ENCODE results near the gene NMT1.

Gene NMT1

DNA sequence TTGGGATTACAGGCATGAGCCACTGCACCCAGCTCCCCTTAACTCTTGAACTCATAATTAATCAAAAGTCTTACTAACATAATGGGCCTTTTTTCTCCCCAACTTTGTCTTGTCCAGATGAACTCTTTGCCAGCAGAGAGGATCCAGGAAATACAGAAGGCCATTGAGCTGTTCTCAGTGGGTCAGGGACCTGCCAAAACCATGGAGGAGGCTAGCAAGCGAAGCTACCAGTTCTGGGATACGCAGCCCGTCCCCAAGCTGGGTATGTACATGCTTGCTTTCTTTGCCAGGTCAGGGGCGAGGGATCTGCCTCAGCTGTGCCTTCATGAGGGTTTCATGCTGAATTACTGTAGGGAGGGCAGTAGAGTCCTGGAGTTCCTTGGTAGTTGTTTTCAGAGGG is 25.3 kb downstream of the NMT1 start:
- DNase-seq = no peak

DNA sequence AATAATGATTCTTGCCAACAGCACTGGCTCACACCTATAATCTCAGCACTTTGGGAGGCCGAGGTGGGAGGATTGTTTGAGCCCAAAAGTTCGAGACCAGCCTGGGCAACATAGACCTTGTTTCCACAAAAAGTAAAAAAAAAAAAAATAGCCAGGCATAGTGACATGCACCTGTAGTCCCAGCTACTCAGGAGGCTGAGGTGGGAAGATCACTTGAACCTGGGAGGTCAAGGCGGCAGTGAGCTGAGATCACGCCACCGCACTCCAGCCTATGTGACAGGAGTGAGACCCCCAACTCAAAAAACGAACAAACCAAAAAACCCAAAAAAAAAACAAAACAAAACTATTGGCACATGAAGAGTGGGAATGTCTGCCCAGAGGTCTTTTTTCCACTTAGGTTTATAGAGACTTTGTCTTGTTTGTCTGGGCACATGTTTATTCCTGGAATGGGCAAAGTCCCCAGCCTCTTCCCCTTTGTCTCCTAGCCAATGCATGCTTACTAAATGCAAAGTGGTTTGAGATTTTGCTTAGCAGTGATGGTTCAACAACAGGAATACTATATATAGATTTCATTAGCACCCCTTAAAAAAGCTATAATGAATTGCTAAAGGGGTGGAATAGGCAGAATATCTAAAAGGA is 25.9 kb downstream of the NMT1 start:
- no peak for DNase-seq

DNA sequence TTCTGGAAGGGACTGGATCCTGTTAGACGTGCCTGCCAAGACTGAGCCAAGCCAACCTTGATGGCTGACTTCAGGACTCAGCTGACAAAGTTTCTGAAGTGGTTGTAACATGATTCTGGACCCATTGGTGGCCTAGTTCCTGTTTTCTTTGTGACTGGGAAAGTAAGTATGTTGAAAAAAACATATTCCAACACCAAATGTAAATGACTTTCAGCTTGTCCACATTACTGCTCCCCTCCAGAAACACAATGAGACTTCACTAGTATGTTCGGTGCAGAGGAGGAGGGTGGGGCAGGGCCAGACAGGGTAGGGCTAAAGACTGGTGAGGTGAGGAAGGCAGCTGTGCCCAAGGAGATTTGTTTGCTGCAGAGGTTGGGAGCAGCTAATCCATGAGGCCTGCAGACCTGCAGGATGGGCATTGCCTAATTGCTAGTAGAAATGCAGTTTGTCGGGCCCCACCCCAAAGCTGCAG is 26.4 kb downstream of the NMT1 start:
- DNase-seq = no peak

DNA sequence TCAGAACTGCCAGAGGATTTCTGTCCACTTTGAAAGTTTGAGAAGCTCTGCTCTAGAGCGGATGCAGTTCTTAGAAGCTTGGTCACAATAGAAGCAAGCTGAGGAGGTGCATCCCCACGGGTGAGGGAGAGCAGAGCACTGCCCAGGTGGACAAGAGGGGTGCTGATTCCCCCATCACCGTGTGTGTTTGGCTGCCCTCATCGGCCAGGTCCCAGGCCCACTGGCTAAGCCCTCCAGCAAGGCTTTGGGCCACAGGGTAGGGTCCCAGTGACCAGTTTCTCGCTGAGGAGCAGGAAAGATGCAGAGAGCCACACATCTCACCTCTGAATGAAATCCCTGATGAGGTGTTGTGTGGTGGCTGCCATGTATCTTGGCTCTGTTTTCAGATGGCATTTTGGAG is 26.9 kb downstream of the NMT1 start:
- no peak for DNase-seq

DNA sequence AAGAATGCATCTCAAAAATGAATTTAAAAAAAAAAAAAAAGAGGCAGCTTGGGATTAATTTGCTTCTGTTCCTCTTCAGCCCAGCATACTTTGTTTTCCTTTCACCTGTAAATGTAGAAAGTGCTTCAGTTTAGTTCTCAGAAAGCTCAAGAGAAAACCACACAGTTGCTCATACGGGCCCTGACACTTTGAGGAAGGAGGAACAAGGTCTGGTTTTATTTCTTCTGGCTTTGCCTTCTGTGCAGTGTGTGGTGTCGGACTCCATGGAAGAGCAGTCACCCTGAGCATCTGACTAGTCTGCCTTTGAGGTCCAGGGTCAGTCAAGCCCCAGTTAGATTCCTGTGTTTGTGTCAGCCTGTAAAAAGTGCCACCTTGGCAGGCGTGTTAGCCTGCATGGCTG is 27.6 kb downstream of the NMT1 start:
- no peak for DNase-seq

DNA sequence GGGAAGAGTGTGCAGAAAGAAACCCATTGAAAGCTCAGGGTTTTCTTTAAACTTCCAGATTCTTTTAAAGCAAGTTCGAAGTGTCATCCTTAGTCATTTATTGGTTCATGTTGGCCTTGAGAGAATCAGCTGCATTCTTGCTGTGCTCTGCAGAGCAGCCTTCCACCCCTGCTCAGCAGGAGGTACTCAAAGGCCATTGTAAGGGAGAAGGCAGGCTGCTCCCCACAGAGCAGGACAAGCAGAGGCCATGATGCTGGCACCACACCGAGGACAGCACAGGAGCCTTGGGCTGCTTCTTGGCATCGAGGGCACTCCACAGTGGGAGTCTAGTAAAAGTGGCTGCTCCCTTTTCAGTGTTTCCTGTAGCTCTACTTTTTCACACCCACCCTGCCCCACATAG is 29.6 kb downstream of the NMT1 start:
- no peak for DNase-seq

DNA sequence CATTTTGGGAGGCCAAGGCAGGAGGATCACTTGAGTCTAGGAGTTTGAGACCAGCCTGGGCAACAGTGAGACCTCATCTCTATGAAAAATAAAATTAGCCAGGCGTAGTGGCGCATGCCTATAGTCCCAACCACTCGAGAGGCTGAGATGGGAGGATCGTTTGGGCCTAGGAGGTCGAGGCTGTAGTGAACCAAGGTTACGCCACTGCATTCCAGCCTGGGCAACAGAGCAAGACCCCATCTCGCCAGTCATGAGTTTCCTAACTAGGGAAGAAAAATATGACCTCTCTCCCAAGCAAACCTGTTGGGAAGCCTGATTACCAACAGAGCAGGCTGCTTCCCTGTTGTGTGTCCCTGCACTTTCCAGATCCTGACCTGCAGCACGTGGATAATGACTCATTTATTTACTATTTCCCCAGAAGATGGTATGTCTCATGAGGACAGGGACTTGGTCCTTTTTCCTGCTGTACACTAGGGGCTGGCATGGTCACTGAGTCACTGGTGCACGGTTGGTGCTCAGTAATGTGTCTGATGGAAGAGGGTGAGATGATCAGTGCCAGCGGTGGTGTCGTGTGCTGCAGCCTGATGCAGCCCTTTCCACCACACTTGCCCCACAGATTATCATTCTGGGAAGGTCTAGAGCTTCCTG is 30.8 kb downstream of the NMT1 start:
- DNase-seq = no peak

DNA sequence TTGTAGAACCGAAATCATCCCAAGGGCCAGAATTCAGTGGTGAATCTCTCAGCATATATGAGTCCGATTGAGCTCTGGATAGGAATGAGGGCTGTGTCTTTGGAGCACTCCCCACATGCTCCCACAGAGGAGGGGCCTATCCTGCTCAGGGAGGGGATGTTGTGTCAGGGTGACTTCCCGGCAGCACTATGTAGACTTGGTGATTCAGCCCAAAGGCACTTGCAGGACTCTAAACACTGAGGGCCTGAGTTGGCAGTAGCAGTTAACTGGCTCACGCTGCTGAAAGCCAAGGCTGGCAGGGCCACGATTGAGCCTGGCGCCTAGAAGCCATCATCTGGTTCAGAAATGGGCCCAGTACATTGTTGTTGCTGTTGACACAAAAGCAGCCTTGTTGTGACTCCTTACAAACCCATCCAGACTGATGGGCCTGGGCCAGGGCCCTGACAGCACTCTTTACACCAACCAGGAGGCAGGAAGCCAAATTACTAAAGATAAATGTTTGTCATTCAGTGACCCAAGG is 31.9 kb downstream of the NMT1 start:
- peak; percentile 67 for DNase-seq

DNA sequence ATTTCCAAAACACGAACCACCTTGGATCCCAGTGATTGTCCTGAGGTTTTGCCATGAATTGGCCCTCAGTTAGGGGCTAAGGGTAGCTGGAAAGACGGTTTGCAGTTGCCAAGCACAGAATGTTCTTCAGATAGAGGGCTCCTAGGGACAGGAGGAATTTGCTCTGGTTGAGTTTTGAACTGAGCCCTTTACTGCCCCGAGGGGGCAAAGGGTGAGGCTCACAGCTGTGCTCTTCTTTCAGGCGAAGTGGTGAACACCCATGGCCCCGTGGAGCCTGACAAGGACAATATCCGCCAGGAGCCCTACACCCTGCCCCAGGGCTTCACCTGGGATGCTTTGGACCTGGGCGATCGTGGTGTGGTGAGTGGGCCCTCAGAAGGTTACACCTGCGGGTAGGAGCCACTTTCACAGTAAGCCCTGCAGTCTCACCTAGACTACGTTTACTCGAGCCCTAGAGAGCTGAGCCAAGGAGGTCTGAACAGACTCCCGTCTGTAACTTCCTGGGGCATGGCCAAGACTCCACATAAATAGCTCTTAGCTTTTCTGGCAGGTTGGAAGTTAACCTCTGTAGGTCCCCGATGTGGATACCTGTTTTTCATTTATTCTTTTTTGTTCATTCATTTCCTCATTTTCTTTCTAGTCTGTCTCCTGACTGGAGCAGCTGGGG is 32.5 kb downstream of the NMT1 start:
- DNase-seq = peak; percentile 24

DNA sequence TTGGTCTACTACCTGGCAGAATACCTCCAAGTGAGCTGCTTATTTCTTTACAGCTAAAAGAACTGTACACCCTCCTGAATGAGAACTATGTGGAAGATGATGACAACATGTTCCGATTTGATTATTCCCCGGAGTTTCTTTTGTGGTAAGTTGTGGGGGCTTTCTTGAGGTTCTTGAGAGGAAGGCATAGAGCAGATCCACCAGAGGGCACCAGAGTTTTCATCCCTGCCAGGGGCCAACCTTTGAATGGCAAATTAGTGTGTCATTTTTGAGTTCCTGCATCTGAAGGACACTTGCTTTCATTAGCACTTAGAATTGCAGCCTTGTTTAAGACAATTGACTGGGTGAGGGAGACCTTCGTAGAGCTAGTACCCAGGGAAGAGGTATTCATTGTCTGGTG is 35.0 kb downstream of the NMT1 start:
- no peak for DNase-seq

DNA sequence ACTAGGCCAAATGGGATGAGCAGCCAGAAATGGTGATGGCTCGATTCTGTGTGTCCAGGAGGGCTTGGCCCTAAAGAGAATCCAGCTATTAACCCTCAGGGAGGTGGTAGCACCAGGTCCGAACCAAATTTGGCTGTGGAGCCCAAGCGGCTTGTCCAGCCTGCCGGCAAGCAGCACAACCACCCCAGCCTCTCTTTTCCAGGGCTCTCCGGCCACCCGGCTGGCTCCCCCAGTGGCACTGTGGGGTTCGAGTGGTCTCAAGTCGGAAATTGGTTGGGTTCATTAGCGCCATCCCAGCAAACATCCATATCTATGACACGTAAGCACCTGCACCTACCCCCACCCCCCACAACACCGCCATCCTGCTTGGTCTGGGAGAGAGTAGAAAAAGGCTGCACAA is 35.8 kb downstream of the NMT1 start:
- no peak for DNase-seq

DNA sequence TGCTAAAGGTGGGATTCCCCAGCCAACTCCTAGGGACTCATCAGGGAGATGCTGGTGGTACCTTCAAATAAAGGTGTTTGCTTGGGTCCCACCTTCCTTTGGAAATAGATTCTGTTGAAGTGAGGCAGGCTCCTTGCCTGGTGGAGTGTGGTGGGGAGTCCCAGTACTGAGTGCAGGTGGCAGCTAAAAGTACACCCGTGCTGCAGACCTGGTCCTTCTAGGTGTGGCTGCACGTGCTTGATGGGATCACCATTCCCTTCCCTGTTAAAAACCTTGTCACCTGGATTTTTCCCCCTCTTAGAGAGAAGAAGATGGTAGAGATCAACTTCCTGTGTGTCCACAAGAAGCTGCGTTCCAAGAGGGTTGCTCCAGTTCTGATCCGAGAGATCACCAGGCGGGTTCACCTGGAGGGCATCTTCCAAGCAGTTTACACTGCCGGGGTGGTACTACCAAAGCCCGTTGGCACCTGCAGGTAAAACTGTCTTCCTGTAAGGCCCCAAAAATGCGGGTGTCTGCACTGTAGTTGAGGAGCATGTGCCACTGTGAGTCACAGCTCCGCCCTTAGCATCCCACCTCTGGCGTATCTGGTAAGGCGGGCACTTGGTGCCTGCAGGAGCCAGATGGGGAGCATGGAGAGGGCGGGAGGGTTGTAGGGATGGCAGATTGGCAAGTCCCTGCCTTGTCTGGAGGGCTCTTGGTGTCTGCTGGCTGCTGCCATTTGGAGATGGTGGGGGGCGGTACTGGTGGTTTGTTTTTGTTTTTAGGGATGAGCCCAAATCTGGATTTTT is 37.2 kb downstream of the NMT1 start:
- DNase-seq = no peak

DNA sequence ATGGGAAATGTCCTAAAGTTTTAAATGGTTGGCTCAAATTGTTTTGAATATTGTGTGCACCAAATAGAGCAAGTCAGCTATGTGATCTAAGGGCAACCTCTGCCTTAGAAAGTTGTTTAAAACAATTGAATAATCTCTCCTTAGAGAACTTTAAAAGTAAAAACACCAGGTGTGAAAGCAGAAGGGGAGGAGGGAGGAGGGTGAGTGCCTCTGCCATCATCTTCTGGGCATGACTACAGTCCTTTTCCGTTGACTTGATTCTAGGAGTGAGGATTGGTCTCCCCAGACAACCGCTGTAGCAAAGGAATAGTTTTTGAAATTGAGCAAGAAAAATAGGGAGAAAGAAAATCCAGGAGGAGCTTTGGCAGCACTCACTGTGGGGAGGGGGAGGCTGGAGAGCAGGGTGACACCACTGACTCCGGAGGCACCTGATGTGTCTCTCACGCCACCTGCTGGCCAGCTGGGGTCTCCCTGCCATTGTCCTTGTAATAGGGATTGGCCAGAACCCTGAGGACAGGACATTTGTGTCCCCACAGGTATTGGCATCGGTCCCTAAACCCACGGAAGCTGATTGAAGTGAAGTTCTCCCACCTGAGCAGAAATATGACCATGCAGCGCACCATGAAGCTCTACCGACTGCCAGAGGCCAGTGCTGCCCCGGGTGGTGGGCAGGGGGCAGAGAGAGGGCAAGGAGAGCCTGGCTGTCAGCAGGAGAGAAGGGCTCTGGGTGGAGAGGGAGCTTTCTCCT is 37.9 kb downstream of the NMT1 start:
- DNase-seq = peak; percentile 61

DNA sequence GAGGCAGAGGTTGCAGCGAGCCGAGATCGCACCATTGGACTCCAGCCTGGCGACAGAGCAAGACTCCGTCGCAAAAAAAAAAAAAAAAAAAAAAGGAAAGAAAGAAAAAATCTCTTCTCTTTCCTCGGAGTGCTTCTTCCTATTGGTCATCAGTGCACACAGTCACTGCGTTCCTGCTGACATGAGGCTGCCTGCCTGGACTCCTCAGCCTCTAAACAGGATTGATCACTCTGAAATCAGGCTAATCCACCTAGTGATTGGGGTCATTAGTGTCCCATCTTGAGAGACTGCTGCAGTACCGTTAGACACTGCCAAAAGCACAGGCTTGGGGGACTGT is 40.4 kb downstream of the NMT1 start:
- DNase-seq = no peak

DNA sequence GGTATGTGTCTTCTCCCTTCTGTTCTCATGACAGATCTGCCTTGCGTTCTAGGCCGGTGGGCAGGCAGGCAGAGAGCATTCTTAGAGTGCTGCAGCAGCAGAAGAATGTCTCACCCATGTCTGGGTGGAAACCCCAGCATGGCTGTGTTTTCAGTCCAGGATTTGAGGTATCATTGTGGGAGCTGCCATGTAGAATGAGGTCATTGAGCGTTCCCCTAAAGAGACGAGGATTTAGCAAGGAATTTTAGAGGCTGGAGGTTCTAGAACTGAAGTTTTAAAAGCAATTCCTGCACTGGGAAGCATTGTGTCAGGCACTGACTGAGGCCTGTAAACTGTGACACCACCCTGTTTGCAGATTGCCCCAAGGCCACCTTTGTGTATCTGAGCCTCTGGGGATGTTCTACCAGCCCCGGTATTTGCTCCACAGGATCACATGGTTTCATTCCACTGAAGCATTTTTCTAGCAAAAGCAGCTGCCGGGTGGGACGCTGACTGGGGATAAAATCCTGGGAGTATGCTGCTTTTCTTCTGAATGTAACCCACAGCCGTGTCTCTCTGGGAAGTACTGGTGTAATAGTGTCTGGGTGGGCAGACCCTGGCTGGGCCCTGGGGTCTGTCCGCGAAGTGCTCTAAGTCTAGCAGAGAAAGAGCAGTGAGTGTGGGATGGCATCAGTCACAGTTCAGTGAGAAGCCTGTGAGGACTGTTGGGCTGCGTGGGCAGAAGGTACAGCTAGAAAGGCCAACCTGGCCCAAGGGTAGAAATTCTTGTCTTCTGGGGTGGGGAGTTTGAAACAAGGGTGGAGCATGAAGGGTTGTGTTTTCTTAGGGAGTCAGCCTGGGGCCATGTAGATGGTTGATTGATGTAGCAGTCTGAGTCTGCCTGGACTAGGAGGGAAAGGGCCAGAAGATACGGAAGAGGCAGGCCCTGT is 41.0 kb downstream of the NMT1 start:
- DNase-seq = no peak

DNA sequence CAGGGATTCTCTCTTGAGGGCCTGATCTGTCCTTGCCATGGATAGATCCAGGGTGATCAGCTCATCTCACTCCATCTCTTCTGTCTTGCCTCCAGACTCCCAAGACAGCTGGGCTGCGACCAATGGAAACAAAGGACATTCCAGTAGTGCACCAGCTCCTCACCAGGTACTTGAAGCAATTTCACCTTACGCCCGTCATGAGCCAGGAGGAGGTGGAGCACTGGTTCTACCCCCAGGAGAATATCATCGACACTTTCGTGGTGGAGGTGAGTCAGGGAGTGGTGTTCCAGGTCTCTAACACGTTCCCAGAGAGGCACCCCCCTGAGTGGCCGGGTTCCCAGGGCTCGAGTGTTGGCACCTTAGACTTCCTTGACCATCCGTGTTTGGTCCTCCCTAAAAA is 41.7 kb downstream of the NMT1 start:
- DNase-seq = no peak

DNA sequence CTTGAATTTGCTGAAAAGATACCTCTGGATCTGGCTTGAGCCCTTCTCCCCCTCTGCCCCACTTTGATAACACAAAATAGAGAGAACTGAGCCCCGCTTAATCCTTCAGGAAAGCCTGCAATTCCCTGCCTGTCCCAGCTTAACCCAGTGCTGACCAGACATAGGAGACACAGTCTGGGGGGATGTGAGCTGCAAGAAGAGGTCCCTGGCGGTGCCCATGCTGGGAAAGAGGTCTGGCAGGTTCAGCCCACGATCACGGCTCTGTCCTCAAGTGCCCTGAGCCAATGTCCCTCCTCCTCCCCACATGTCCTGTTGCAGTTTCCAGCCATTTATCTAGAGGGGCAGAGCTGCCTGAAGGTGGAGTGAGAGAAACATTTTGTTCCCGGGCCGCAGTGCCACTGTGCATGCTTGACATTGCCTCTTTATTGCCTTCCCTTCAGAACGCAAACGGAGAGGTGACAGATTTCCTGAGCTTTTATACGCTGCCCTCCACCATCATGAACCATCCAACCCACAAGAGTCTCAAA is 42.2 kb downstream of the NMT1 start:
- no peak for DNase-seq

DNA sequence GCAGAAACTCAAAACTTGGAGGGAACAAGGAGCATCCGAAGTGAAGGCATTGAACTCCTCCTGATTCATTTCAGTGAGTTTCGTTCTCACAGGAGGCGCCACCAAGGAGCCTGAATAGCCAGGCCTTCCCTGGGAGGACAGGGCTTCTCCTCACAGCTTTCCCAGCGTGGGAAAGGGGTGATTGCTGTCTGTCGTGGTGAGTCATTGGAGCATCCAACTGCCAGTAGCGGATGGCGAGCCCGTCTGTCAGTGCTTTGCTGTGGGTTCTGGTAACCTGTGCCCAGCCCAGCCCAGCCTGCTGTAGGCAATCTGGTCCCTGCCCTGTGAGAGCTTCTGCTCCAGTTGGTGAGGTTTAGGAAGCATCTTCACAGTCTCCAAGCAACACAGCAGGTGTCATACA is 42.9 kb downstream of the NMT1 start:
- DNase-seq = no peak

DNA sequence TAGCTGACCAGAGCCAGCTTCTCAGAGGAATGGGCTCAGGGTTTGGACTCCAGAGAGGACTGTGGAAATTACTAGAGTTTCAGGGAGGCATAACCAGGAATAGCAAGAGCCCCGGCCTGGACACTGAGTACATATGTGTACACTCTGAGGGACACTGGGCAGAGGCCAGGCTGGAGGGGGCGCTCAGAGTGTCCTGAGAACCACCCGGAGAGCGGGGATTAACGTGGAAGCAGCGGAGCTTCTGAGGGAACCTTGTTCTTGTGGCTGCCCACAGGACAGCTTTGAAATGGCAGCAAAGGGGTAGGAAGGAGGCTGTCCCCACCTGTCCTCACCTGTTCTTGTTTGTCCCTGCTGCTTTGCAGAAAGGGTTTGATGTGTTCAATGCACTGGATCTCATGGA is 43.4 kb downstream of the NMT1 start:
- no peak for DNase-seq

DNA sequence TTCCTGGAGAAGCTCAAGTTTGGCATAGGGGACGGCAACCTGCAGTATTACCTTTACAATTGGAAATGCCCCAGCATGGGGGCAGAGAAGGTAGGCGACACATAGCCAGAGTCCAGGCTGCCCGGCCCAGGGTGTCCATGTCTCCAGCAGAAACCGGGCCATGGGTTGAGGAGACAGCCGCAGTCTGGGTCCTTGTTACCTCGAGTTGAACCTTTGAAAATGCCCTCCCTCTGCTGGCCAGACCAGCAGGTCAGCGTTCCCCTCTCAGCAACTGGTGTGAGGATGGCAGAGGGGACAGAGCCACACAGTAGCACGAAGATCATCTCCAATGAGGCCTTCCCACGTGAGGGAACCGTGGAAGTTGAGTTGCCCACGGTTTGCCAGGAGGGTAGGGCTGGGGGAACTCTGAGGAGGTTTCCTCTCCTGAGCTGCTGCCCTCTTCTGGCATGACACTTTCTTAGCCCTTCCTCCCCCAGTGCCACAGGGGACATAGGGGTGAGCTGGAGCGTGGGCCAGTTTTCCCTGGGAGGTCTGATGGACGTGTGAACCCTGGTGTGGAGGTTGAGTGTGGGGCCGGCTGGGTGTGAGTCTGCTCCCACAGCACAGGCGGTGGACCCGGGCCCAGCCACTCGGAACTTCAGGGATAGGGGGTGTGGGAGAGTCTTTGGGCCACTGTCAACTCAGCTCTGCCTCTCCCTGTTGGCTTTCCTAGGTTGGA is 43.9 kb downstream of the NMT1 start:
- no peak for DNase-seq

DNA sequence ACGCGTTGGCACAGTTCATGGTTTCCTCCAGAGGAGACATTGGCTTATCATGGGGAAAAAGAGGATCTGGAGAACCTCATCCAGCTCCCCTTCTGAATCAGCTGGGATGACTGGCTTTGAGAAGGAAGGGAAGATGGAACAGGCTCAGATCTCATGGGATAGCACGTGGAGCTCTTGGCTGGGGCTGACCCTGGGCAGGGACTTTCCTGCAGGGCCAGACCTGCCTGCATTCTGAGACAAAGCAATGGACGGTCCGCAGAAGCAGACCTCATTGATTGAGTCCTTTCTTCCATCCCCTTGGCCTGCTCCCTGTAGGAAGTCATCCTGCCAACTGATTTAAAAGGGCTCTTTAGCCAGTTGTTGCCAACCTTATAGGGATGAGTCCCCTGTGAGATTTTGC is 45.0 kb downstream of the NMT1 start:
- no peak for DNase-seq
